Neural progenitor cell (in vitro differentiated cells): Measurements from ENCODE around the gene LRRC28. TPM values are rescaled to one million over a fixed set of nuclear protein-coding genes. Genes with fewer than 3 reads are reported as not detected.

ENCODE experiments used
- DNase-seq: peaks from one replicate; pipeline ENCODE4 v3.0.0-alpha.2; 2016; ENCODE audit warnings: low spot score
- H2AFZ ChIP-seq: fragments of 200-600 bp; sonication (generic); replicated peaks from 2 replicates; pipeline ENCODE4 v1.6.1; 2016; ENCODE audit warnings: antibody characterized with exemption
- H3F3A ChIP-seq: fragments of 200-600 bp; sonication (generic); 2 replicates; pipeline ENCODE4 v1.6.1; 2016; ENCODE audit warnings: antibody characterized with exemption, low read depth
- H3K27ac ChIP-seq: fragments of 200-600 bp; sonication (generic); 2 replicates; pipeline ENCODE4 v1.5.1; 2016; ENCODE audit warnings: mild to moderate bottlenecking
- H3K27me3 ChIP-seq: fragments of 200-600 bp; sonication (generic); 2 replicates; pipeline ENCODE4 v1.6.1; 2016; ENCODE audit warnings: mild to moderate bottlenecking, moderate library complexity
- H3K36me3 ChIP-seq: fragments of 200-600 bp; sonication (generic); 2 replicates; pipeline ENCODE4 v1.5.1; 2016
- H3K4me1 ChIP-seq: fragments of 200-600 bp; sonication (generic); 2 replicates; pipeline ENCODE4 v1.6.1; 2016; ENCODE audit warnings: mixed run types
- H3K4me2 ChIP-seq: fragments of 200-600 bp; sonication (generic); 2 replicates; pipeline ENCODE4 v1.6.1; 2016
- H3K4me3 ChIP-seq: fragments of 200-600 bp; sonication (generic); 2 replicates; pipeline ENCODE4 v1.5.1; 2016
- H3K79me2 ChIP-seq: fragments of 200-600 bp; sonication (generic); 2 replicates; pipeline ENCODE4 v1.6.1; 2016; ENCODE audit warnings: low read depth
- H3K9ac ChIP-seq: fragments of 200-600 bp; sonication (generic); 2 replicates; pipeline ENCODE4 v1.6.1; 2016
- H3K9me3 ChIP-seq: fragments of 200-600 bp; sonication (generic); 2 replicates; pipeline ENCODE4 v1.5.1; 2016; ENCODE audit warnings: low read depth
- H4K20me1 ChIP-seq: fragments of 200-600 bp; sonication (generic); 2 replicates; pipeline ENCODE4 v1.6.1; 2016; ENCODE audit warnings: low read depth
- H3K27ac Mint-ChIP-seq: 3 replicates; pipeline ENCODE4 v1.8.0; 2021; ENCODE audit warnings: mixed read lengths
- H3K27me3 Mint-ChIP-seq: 2 replicates; pipeline ENCODE4 v1.8.0; 2022; ENCODE audit warnings: low read depth, mild to moderate bottlenecking, inconsistent platforms, moderate library complexity, mixed read lengths; ENCODE audit not compliant: insufficient read depth
- H3K36me3 Mint-ChIP-seq: 3 replicates; pipeline ENCODE4 v1.8.0; 2021; ENCODE audit warnings: mixed read lengths
- H3K4me1 Mint-ChIP-seq: 3 replicates; pipeline ENCODE4 v1.8.0; 2021; ENCODE audit warnings: mixed read lengths
- H3K4me3 Mint-ChIP-seq: 3 replicates; pipeline ENCODE4 v1.8.0; 2021; ENCODE audit warnings: mild to moderate bottlenecking, moderate library complexity, mixed read lengths
- H3K9me3 Mint-ChIP-seq: 3 replicates; pipeline ENCODE4 v1.8.0; 2020; ENCODE audit warnings: mixed read lengths
- CTCF ChIP-seq: fragments of 200-600 bp; sonication (generic); IDR thresholded peaks from 2 replicates; pipeline ENCODE4 v1.5.1; 2017; ENCODE audit warnings: antibody characterized with exemption, mild to moderate bottlenecking
- EZH2 ChIP-seq: fragments of 200-600 bp; sonication (generic); IDR thresholded peaks from 2 replicates; pipeline ENCODE4 v1.6.1; 2017; ENCODE audit warnings: antibody characterized with exemption, mild to moderate bottlenecking, moderate library complexity
- EZH2phosphoT487 ChIP-seq: fragments of 200-600 bp; sonication (generic); IDR thresholded peaks from 2 replicates; pipeline ENCODE4 v1.6.1; 2017; ENCODE audit warnings: antibody characterized with exemption
- total RNA-seq: library from RNA; depleted of rRNA; stranded (reverse); fragments of >200 nt; gene quantifications from 2 replicates; pipeline ENCODE4 v1.2.3, GENCODE V29; 2015; ENCODE audit warnings: low replicate concordance

The LRRC28 gene
- total RNA-seq, 1 donor from 2014 or later = 34.5 TPM

- no peak for DNase-seq
- H3K36me3 ChIP-seq = no peaks in the 10 kb centered on the region
- H3K27ac ChIP-seq = no peak overlapping the region
- H3K4me2 ChIP-seq = no peak overlapping the region
- no peaks in the 10 kb centered on the region for H3K36me3 Mint-ChIP-seq
- no peak overlapping the region for H3K9ac ChIP-seq
- no peaks in the 10 kb centered on the region for H3K4me1 ChIP-seq
- no peak overlapping the region for H3K4me3 ChIP-seq
- no peaks in the 10 kb centered on the region for H3K27me3 ChIP-seq
- no peak overlapping the region for H3K27ac Mint-ChIP-seq
- peaks cover 11% of the 10 kb centered on the region for H3K9me3 Mint-ChIP-seq
- H3K79me2 ChIP-seq = no peaks in the 10 kb centered on the region
- no peak overlapping the region for H2AFZ ChIP-seq
- no peaks in the 10 kb centered on the region for H3K9me3 ChIP-seq
- no peaks in the 10 kb centered on the region for H4K20me1 ChIP-seq
- no peak for TF ChIP-seq EZH2
- no peak for TF ChIP-seq CTCF
- TF ChIP-seq EZH2phosphoT487 = no peak
- H3F3A ChIP-seq = no peaks in the 10 kb centered on the region
- no peaks in the 10 kb centered on the region for H3K4me1 Mint-ChIP-seq
- no peaks in the 10 kb centered on the region for H3K27me3 Mint-ChIP-seq
- no peak overlapping the region for H3K4me3 Mint-ChIP-seq
Measured at GRCh38 chr15:99315636-99316035, 64.4 kb downstream of the LRRC28 start.

GRCh38 chr15:99320374-99321215 lies 69.3 kb downstream of the LRRC28 start:
- Mint-ChIP-seq H3K27ac (no peak overlapping the region), H3K4me1 (no peaks in the 10 kb centered on the region), H3K9me3 (no peaks in the 10 kb centered on the region), H3K4me3 (no peak overlapping the region), H3K36me3 (no peaks in the 10 kb centered on the region), H3K27me3 (no peaks in the 10 kb centered on the region)
- H3K4me1 ChIP-seq = no peaks in the 10 kb centered on the region
- TF ChIP-seq EZH2phosphoT487 = no peak
- TF ChIP-seq CTCF = no peak
- TF ChIP-seq EZH2 = no peak
- no peak overlapping the region for H3K27ac ChIP-seq
- H3F3A ChIP-seq = no peaks in the 10 kb centered on the region
- no peaks in the 10 kb centered on the region for H3K79me2 ChIP-seq
- no peaks in the 10 kb centered on the region for H3K9me3 ChIP-seq
- DNase-seq = no peak
- H4K20me1 ChIP-seq = no peaks in the 10 kb centered on the region
- H3K9ac ChIP-seq = no peak overlapping the region
- no peak overlapping the region for H3K4me2 ChIP-seq
- no peaks in the 10 kb centered on the region for H3K27me3 ChIP-seq
- no peaks in the 10 kb centered on the region for H3K36me3 ChIP-seq
- H2AFZ ChIP-seq = no peak overlapping the region
- no peak overlapping the region for H3K4me3 ChIP-seq

DNA sequence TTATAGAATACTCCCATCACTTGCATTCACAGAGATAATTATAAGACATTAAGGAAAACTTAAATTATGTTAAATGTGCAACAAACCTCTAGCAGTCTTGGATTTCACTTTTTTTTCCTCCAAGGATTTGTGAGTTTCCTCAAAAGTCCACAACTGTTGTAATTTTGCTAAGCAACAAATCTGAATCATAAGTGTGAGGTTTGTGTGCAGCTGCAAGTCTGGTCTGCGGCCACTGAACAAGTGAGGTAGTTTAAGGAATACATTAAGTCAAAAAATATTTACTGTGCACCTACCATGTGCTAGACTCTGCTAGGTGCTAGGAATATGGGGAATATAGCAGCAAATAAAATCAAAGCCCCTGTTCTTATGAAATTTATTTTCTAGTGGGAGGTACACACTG lies 70.2 kb downstream of the LRRC28 start:
- TF ChIP-seq EZH2phosphoT487 = no peak
- TF ChIP-seq EZH2 = no peak
- no peak for TF ChIP-seq CTCF
- Histone ChIP-seq H3K27me3 (no peaks in the 10 kb centered on the region), H2AFZ (no peak overlapping the region), H3K27ac (no peak overlapping the region), H3K4me2 (no peak overlapping the region), H3K36me3 (no peaks in the 10 kb centered on the region), H3K4me1 (no peaks in the 10 kb centered on the region), H3F3A (no peaks in the 10 kb centered on the region), H4K20me1 (no peaks in the 10 kb centered on the region), H3K9me3 (no peaks in the 10 kb centered on the region), H3K79me2 (no peaks in the 10 kb centered on the region), H3K9ac (no peak overlapping the region), H3K4me3 (no peak overlapping the region)
- H3K36me3 Mint-ChIP-seq = no peaks in the 10 kb centered on the region
- no peak overlapping the region for H3K4me3 Mint-ChIP-seq
- H3K27me3 Mint-ChIP-seq = no peaks in the 10 kb centered on the region
- no peak for DNase-seq
- H3K4me1 Mint-ChIP-seq = no peaks in the 10 kb centered on the region
- no peaks in the 10 kb centered on the region for H3K9me3 Mint-ChIP-seq
- H3K27ac Mint-ChIP-seq = no peak overlapping the region
